Measurements from ENCODE around the gene CYB561A3. TPM values are rescaled to one million over a fixed set of nuclear protein-coding genes. Genes with fewer than 3 reads are reported as not detected.

CYB561A3 gene
- total RNA-seq, 1 experiment from 2014 or later = 21.7 TPM

- no peak overlapping the region for H3K4ac ChIP-seq (ENCODE audit: low read depth, low read length)
- H4K8ac ChIP-seq (replicated peaks; ENCODE audit: insufficient read length, low read depth, low read length) = no peak overlapping the region
- no peak overlapping the region for H3K27ac ChIP-seq (ENCODE audit: insufficient read length, low read depth, low read length)
- peak overlapping the region; percentile 49 for H4K91ac ChIP-seq (ENCODE audit: insufficient read length, low read depth, low read length)
- no peaks in the 10 kb centered on the region for H4K20me1 ChIP-seq (ENCODE audit: control insufficient read depth, insufficient read depth, insufficient read length)
- H3K18ac ChIP-seq (ENCODE audit: insufficient read length, low read depth, low read length) = peak overlapping the region; percentile 76
- TF ChIP-seq CTCF (conservative IDR thresholded peaks at IDR 0.05) = peak; percentile 98
- peak; percentile 92 for DNase-seq
- no peak overlapping the region for H2BK120ac ChIP-seq (ENCODE audit: low read depth, low read length, poor library complexity, severe bottlenecking)
- no peak overlapping the region for H2AFZ ChIP-seq (ENCODE audit: low read length)
- no peak overlapping the region for H3K9ac ChIP-seq (ENCODE audit: extremely low read depth, insufficient read length, low read length)
- H3K9me3 ChIP-seq (ENCODE audit: control insufficient read depth, low read depth, low read length) = no peaks in the 10 kb centered on the region
- H3T11ph ChIP-seq (ENCODE audit: low read length) = no peak overlapping the region
- Mint-ChIP-seq H3K4me3 (peak overlapping the region in 1 of 2 experiments; percentile 38; a peak in 1 of 5 replicates), H3K36me3 (ENCODE audit: insufficient read depth in 1 of 3, low read depth in 3 of 3) (peaks cover 6 to 33% (median 26%) of the 10 kb centered on the region in 3 experiments; a peak in 6 of 7 replicates), H3K4me1 (peaks cover 33 to 38% of the 10 kb centered on the region in 2 experiments), H3K9me3 (no peaks in the 10 kb centered on the region; a peak in 1 of 5 replicates), H3K27me3 (ENCODE audit: low read depth) (no peaks in the 10 kb centered on the region), H3K27ac (peak overlapping the region; percentile 80 to 94 (median 92))
- H3K27me3 ChIP-seq (ENCODE audit: insufficient read depth, low read length) = no peaks in the 10 kb centered on the region
- no peak overlapping the region for H2BK5ac ChIP-seq (ENCODE audit: insufficient read length, low read length)
- H3K79me2 ChIP-seq (ENCODE audit: insufficient read depth, low read length) = peaks cover 13% of the 10 kb centered on the region
- no CpG with 5 or more reads among the region's 8 CpGs for WGBS (ENCODE audit: extremely low coverage, insufficient read length, low lambda C conversion rate)
- no peak overlapping the region for H3K23ac ChIP-seq (ENCODE audit: insufficient read length, low read depth, low read length)
- H3K4me2 ChIP-seq (ENCODE audit: insufficient read depth, insufficient read length, low read length) = no peak overlapping the region
- H3K79me1 ChIP-seq (ENCODE audit: insufficient read depth, low read depth, low read length, poor library complexity, severe bottlenecking) = no peaks in the 10 kb centered on the region
- no peak overlapping the region for H3K56ac ChIP-seq (ENCODE audit: insufficient read length, low read depth, low read length)
- peaks cover 5% of the 10 kb centered on the region for H3K4me1 ChIP-seq (ENCODE audit: insufficient read depth, low read length)
- no peak overlapping the region for H2BK15ac ChIP-seq (ENCODE audit: low read depth, low read length)
- H3K23me2 ChIP-seq (ENCODE audit: insufficient read length, low read depth, low read length, poor library complexity, severe bottlenecking) = peaks cover 13% of the 10 kb centered on the region
- H2BK12ac ChIP-seq (ENCODE audit: insufficient read length, low read depth, low read length) = no peak overlapping the region
- no peak overlapping the region for H3K14ac ChIP-seq (ENCODE audit: insufficient read depth, low read length)
- H4K5ac ChIP-seq (ENCODE audit: insufficient read length, low read depth, low read length) = peak overlapping the region; percentile 28
- H2BK20ac ChIP-seq (ENCODE audit: low read depth, low read length, poor library complexity, severe bottlenecking) = no peak overlapping the region
- no peak overlapping the region for H2AK5ac ChIP-seq (ENCODE audit: insufficient read length, low read length)
These were observed 25.3 kb downstream of the CYB561A3 start for GRCh38 chr11:61336171-61336935.
